HG03280 (cell line): ENCODE data around the gene CHRM2.

Experiments
- ATAC-seq: cut with Tn5 transposase; IDR thresholded peaks from one replicate; pipeline ENCODE4 v1.9.1; 2021; ENCODE audit warnings: mild to moderate bottlenecking, moderate library complexity; ENCODE audit not compliant: unreplicated experiment

CHRM2 gene

DNA sequence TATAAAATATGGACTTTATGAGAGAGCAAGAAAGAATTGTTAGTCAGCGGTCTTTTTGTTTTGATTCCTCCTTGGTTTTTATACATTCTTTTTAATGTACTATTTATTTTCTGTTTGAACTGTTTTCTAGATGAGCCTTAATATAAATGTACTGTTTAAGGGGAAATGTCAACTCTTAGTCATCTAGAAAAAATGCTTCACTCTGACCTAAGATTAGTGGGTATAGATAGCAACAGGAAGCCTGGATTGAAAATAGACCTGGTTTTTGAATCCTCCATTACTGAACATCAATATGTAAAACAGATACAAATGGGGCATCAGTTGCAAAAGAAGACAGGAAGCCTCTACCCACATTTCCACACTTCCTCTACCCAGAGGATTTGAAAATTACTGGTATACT is 87.8 kb downstream of the CHRM2 start:
- ATAC-seq: no peak

DNA sequence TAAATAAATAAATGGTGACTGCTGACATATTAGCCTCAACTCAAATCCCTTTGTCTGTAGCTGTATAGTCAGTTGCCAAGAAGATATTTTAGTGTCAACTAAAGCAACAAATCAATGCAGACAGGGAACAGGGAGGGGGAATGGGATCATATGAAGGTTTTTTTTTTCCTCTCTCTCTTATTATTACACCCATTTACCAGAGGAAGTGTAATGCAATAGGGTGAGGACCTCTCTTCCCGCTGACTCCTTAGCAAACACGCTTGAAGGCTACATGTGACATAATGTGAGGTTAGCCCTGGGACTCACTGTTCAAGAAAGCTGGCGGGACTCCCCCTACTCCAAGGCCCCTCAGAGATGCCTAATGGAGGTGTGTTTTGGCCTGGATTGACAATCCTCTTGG is 88.2 kb downstream of the CHRM2 start:
- ATAC-seq: no peak

DNA sequence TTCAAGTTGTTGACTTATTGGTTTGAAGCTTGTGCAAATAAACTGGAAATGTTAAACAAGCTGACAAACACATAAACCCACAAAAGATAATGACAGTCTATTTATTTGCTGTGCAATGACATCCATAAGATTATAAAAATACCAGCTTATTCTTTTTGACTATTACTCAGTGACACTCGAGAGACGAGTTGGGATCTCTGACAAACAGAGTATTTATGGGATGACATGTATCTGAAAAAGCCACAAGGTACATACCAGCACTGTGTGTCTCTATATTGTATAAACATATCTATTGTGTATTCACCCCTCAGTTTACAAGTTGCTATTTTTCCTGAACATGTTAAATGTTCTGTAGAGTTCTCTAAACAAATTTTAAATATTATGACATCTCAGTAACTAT is 88.9 kb downstream of the CHRM2 start:
- ATAC-seq: no peak

DNA sequence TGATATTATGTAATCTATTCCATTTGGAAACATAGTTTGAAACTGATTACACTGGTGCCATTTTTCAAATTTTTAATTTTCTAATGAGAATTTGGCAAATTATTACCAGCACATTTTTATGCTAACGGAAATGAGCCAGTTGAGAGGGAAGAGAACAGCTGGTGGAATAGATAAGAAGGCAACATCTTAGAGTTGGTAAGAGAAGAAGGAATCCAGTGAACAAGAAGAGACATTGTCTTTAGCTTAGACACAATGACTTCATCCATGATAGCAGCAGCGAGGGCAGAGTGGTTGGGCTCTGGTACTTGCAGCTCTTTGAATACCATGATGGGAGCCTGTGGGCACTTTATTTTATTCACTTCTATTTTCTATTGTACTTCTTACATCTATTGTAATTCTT is 89.6 kb downstream of the CHRM2 start:
- ATAC-seq: no peak

DNA sequence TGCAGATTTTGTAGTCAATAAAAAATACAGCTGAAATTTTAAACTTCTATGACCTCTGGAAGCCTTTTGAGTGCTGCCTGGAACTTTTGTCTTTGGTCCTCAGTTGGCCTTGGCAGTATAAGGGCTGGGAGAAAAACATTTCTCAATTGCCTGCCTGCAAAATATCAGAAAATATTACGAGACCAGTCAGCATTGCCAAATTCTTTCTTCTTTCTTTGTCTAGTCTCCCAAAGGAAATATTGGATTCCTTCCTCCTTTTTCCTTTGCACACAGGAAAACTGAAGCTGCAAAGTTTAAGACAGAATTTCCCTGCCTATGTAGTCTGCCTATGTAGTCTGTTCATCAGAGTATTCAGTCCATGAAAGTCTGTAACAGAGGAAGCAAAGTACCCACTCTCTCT is 95.9 kb downstream of the CHRM2 start:
- ATAC-seq: no peak

DNA sequence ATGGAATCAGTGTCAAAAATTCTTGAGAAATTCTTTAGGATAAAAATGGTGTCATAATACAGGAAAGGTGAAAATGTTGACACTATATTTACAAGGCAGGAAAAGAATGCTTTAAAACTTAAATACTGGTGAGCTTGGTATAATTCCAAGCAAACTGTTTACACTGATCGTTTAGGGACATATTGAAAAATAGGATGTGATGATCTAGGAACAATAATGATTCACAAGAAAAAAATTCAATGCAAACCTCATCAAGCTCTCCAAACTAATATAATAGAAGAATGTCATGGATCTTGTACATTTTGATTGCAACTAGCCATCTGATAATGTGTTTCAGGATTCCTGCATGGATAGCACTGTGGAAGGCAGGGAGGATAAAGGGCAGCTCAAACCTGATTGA is 98.4 kb downstream of the CHRM2 start:
- ATAC-seq: no peak

DNA sequence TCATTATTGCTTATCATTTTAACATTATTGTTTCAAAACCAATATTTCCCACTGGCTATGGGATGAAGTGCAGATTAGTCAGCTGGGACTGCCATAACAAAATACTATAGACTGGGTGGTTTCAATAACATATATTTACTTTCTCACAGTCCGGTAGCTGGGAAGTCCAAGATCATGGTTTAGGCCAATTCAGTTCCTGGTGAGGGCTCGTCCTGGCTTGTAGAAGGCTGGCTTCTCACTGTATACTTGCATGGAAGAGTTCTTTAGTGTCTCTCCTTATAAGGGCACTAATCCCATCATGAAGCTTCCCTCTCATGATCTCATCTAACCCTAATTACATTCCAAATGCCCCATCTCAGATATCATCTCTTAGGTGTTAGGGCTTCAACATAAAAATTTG is 101.3 kb downstream of the CHRM2 start:
- no peak for ATAC-seq

DNA sequence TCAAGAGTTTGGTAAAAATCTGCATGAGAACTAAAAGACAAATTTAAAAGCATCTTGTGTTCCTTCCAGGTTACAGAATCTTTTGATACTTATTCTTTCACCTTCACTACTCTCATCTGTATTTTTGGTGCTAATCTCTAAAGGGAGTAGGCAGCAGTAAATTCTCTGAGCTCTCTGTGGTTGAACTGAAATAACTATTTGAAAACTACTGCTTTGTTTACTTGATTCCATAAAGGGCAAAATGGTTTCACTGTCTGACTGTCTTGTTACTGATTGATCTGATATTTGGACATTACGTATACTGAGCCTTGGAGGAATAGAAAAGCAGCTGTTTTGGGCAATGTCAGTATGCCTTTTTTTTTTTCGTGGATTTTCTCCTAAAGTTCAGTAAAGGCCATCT is 103.3 kb downstream of the CHRM2 start:
- ATAC-seq: no peak

DNA sequence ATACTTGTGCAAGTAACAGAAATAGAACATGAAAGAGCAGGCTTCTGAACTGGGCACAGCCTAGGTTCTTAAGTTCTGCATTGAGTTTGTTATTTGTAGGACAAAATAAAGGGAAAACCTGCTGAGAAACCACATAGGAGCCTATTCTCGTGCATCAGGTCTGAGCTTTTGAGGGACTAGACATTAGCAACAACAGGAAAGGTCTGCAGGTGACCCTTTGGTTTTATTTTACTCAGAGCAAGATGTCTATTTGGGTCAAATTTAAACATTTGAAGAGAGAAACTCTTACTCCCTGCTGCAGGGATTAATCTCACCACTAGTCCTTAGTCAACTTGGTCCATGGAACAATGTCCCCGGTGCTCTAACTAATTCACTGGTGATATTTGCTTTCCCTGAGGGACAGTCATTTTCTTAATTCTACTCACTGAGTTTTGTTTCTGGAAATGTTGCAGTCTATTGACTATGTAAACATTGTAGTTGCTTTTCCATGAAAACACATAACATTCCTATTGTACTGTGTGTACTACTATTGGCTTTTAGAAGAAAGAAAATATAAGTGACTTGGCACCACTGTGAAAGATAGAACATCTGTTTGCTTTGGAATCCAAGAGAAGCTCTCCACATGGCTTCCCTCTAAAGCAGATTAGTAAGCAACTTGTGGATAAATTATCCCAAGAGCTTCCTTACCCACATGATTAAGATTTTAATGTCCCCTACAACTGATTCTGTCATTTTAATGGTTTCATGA is 108.2 kb downstream of the CHRM2 start:
- ATAC-seq: no peak

DNA sequence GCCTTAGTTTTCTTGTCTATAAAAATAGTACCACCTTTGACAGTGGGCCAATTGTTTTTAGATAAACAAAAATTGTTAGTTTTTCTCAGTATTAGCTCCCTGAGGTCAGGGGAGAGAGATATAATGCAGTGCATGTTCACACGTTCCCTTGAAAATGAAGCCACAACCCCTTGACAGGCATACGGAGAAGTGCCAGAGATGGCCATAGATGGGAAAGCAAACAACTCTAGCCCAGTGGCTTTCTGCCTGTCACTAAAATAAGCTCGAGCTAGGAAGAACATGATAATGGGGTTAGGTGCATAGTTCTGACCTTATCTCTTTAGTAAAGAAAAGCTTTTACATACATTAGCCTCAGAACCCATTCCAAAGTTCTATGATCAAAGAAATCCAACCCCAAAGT is 124.9 kb downstream of the CHRM2 start:
- no peak for ATAC-seq

DNA sequence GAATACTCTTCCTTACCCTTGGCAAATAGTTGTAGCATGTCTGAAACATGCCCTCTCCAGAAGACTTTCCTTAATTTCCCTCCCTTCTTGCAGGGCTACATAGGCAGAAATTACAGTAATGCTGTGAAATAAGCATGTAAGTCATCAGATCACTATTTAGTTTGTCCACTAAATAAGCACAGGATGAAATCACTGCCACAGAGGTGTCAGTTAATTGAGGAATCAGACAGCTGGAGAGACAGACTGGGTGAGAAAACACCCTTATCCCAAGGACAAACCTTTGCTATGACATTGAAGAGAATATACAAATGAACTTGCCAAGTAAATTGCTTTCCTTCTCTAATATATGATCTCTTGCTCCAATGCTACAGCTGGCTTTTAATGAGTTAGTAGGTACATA is 129.3 kb downstream of the CHRM2 start:
- no peak for ATAC-seq

DNA sequence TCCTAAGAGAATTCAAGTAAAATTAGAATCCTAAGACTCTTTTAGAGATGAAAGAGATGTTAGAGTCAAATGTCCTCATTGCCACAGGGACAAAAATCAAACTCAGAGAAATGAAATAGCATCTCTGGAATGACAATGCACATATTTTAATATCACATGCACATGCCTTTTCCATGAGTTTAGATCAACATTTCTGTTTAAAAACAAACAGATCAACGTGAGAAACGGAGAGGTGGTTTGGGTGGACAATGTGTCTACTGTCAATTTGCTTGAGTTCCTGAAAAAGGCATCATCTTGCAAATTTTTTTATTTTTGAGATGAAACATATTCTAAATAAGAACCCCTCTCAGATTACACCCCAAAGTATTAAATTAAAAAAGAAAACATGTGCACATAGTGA is 130.0 kb downstream of the CHRM2 start:
- ATAC-seq: no peak

DNA sequence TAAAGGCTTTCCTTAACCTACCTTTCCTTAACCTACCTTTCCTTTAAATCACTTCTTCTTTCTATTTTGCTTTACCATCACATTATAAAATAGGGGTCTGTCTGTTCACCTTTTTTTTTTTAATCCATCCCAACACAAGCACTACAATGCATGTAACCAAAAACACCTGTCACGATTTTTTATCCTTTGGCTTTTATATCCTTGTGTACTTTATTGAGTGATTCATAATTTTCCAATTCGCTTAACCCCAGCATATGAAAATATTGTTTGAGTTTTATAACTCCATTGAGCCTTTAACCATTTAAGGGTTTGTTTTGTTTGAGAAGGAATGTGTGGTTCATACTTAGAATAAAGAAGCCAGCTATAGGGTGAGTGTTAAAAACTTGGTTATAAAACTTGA is 132.2 kb downstream of the CHRM2 start:
- no peak for ATAC-seq

DNA sequence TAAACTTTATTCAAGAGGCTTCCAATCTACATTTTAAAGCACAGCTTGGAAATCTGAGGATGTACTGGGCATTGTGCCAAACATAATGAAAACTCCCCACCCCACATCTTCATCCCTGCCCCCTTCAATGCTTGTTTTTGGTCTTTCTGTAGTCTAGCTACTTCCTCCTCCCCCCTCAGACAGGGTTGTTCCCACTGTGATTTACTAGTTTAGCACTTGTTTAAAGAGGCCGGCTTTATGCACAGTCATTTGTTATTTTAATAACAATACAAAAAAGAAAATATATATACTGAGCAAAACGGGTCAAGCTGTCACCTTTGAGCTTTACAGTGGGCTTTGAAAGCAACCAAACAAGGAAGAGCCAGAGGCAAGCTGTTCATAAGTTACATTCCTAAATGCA is 132.6 kb downstream of the CHRM2 start:
- no peak for ATAC-seq

DNA sequence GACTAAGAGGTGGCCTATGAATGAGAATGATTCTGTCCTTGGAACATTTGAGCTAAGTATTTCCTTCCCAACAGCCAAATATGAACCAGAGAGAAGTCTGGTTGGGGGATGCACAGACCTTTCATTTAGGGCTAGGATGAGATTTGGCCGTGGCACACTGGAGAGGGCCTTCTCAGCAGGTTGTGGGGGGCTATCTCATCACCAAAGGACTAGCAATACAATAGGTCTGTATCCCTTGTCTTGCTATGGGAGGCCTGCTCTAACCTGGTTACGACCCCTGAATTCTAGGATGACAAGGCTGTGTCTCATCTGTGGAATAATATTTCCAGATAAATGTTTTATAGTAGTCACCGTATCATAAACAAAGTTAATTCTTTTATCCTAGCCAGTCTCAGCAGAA is 133.0 kb downstream of the CHRM2 start:
- ATAC-seq: no peak

DNA sequence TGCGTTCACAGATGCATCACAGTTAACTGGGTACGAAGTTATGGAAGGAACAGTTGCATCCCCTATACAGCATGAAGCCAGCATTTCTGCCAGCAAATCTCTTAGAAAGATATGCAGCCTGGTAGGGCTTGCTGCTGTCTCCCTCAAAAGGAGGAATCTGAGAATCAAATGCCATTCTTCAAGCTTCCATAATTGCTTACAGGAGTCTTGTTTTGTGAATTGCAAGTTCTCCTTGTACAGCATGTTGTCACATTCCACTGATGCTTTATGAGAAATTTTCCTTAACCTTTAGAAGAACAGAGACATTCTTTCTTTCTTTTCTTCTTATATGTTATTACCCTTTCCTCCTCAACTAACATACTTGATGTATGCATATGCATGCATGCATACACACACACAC is 134.6 kb downstream of the CHRM2 start:
- ATAC-seq: no peak

DNA sequence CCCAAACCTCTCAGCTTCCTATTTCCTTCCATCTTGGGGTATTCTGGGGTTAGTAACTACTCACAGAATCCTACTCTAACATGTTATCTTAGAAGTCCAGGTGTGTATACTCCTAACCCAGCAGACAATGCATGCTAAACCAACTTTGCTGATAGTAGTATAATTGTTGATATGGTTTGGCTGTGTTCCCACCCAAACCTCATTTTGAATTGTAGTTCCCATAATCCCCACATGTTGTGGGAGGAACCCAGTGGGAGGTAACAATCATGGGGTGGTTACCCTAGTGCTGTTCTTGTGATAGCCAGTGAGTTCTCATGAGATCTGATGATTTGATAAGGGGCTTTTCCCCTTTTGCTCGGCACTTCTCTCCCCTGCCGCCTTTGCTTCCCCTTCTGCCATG is 135.1 kb downstream of the CHRM2 start:
- no peak for ATAC-seq

DNA sequence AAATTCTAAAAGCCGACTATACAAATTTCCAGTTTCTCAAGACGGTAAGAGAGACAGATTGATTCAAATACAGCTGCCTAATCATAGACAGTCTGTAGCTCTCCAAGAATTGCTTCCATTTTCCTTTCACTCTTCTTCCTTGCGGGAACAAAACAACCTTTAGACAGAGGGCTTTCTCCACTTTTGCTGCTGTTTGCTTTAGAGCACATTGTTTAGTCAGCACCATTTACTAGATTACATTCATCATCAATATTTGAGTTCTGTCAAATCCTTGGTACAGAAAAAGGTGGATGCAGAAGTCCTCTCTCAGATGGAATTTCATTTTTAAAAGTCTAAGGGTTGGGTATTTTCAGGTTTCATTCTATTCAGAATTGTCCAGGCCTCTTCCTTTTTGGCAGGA is 137.4 kb downstream of the CHRM2 start:
- no peak for ATAC-seq

DNA sequence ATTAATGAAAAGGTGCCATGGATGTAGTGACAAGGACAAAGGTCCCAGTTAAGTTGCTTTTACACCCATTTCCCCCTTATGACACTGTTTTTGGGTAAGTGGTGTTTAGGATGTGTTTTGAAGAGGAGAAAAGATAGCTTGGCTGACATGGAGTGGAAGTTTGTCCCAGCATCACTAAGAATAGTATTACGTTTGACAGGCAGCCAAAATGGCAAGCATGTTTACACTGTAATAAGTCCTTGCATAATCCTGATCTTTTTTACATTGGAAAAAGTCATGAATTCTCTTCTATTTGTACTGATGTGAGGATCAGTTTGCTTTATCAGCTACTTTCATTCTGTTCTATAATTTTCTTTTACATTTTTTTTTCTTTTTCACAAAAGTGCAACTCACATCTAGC is 137.8 kb downstream of the CHRM2 start:
- ATAC-seq: no peak

DNA sequence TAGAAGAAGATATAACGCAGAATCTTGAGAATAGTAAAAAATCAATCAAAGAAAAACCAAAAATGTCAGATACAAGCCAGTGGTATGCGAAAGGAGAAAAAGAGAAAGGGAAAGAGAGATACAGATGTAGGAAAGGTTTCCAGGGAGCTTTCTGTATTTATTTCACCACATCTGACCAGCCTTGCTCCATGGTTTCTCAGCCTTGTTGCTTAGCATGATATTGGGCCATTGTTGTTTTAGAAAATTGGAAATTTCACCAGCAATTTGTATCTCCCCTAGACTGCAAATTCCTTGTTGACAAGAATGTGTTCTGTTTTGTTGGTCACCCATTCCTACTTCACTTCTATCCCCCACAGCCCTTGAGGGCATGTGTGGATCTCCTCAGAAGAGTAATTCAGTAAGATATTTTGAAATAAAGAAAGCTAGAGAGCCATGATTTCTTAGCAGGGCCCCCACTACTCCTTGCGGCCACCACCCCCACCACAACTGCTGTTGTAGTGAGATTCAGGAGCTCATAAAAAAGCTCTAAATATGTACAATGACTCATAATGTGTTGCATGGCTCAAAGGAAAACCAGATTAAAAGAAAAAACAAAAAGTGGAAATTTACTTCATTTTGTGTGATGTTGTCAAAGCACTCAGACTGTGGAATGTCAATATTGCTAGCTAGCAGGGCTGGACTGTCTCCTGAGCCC is 138.7 kb downstream of the CHRM2 start:
- no peak for ATAC-seq

DNA sequence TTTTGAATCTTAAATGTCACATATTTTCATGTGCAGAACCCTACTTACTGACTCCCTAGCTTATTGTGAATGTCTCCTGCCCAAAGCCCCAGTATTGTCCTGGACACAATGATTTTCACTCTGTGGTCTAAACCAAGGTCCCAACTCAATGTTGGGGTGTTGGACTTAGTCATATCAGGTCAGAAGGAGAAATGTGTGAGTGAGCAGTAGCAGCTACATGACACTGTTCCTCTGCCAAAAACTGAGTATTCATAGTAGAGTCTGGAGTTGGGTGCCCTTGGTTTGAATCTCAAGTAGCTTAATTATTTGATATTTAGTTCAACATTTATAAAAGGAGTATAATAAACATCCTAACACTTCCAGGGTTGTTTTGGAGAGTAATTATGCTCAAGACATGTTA is 141.0 kb downstream of the CHRM2 start:
- ATAC-seq: no peak

DNA sequence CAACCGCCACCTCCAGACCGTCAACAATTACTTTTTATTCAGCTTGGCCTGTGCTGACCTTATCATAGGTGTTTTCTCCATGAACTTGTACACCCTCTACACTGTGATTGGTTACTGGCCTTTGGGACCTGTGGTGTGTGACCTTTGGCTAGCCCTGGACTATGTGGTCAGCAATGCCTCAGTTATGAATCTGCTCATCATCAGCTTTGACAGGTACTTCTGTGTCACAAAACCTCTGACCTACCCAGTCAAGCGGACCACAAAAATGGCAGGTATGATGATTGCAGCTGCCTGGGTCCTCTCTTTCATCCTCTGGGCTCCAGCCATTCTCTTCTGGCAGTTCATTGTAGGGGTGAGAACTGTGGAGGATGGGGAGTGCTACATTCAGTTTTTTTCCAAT is 146.6 kb downstream of the CHRM2 start:
- ATAC-seq: no peak

DNA sequence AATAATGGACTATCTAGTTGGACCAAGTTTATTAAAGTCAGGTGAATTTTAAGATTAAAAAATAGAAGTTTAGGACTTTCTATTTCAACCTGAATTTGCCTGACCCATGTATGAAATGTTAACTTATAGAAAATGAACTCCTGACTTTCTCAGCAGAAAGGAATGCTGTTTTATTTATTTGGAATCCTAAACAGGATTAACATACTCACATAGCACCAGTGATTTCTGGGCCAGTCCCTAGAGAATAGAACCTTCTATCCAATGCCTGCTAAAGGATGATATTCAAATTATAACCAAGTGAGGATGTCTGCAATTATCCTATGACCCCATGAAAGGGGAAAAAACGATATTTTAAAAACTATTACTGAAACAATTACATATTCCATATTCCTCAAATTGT is 148.8 kb downstream of the CHRM2 start:
- ATAC-seq: no peak
